Glutamatergic neuron (in vitro differentiated cells): ENCODE results near the gene PSPN. TPM values are rescaled to one million over a fixed set of nuclear protein-coding genes. Genes with fewer than 3 reads are reported as not detected.

Experiments
- DNase-seq: peaks from one replicate; pipeline ENCODE4 v3.0.0; 2022
- H3K27ac Mint-ChIP-seq: one replicate; pipeline ENCODE4 v1.8.0; 2020; ENCODE audit warnings: mild to moderate bottlenecking, mixed read lengths, inconsistent platforms; ENCODE audit not compliant: unreplicated experiment
- H3K27me3 Mint-ChIP-seq: one replicate; pipeline ENCODE4 v1.8.0; 2020; ENCODE audit warnings: mild to moderate bottlenecking, moderate library complexity, mixed read lengths, inconsistent platforms; ENCODE audit not compliant: unreplicated experiment
- H3K36me3 Mint-ChIP-seq: one replicate; pipeline ENCODE4 v1.8.0; 2020; ENCODE audit warnings: mild to moderate bottlenecking, mixed read lengths, inconsistent platforms; ENCODE audit not compliant: unreplicated experiment
- H3K4me1 Mint-ChIP-seq: one replicate; pipeline ENCODE4 v1.8.0; 2020; ENCODE audit warnings: mild to moderate bottlenecking, low read depth, mixed read lengths, inconsistent platforms; ENCODE audit not compliant: unreplicated experiment
- H3K4me3 Mint-ChIP-seq: one replicate; pipeline ENCODE4 v1.8.0; 2020; ENCODE audit warnings: mild to moderate bottlenecking, mixed read lengths, inconsistent platforms; ENCODE audit not compliant: unreplicated experiment
- H3K9me3 Mint-ChIP-seq: one replicate; pipeline ENCODE4 v1.8.0; 2020; ENCODE audit warnings: mild to moderate bottlenecking, moderate library complexity, mixed read lengths, inconsistent platforms; ENCODE audit not compliant: unreplicated experiment
- long read RNA-seq: library from polyadenylated mRNA; unstranded; transcript quantifications from one replicate; pipeline ENCODE4 v2.0.0, GENCODE V29; 2020; ENCODE audit not compliant: unreplicated experiment
- total RNA-seq: library from RNA; stranded (reverse); fragmentation: NEBNext Ultra II Directional; extraction: Animal tissue kit (Norgen Biotek cat#: 25700); gene quantifications from one replicate; pipeline ENCODE4 v1.2.1, GENCODE V29; 2021; ENCODE audit not compliant: unreplicated experiment
- TF ChIP-seq, protein P1 (sequence below): fragments of 200-600 bp; sonication (generic); IDR thresholded peaks from one replicate; pipeline ENCODE4 v1.5.0; 2021; ENCODE audit not compliant: partially characterized antibody, unreplicated experiment

PSPN gene, protein sequence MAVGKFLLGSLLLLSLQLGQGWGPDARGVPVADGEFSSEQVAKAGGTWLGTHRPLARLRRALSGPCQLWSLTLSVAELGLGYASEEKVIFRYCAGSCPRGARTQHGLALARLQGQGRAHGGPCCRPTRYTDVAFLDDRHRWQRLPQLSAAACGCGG
- 2.3 TPM for total RNA-seq
- long read RNA-seq, partial matches to known transcripts: 0 of 1 reads
- long read RNA-seq, other reads (novel, unspliced or antisense): 0 of 1 reads

DNA sequence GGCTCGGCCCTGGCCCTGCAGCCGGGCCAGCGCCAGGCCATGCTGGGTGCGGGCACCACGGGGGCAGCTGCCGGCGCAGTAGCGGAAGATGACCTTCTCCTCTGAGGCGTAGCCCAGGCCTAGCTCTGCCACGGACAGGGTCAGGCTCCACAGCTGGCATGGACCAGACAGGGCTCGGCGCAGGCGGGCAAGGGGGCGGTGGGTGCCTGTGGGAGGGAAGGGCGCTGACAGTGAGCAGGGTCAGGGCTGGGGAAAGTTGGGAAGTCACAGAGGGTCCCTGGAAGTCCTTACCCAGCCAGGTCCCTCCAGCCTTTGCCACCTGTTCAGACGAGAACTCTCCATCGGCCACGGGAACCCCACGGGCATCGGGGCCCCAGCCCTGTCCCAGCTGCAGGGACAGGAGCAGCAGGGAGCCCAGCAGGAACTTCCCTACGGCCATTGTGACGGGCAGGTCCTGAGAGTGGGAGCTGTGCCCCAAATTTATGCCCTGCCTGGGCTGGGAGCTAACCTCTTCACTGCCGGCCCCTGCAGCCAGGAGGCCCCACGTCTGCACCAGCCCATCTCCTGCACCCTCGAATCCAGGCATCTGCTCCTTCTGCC, at the start of gene PSPN:
Gene PSPN (minus strand): TSS at position 523 of the 600 bp plus-strand sequence. CDS start 84 bp downstream, at position 439.
- no peak within 1 kb of the TSS for H3K27ac Mint-ChIP-seq

DNA sequence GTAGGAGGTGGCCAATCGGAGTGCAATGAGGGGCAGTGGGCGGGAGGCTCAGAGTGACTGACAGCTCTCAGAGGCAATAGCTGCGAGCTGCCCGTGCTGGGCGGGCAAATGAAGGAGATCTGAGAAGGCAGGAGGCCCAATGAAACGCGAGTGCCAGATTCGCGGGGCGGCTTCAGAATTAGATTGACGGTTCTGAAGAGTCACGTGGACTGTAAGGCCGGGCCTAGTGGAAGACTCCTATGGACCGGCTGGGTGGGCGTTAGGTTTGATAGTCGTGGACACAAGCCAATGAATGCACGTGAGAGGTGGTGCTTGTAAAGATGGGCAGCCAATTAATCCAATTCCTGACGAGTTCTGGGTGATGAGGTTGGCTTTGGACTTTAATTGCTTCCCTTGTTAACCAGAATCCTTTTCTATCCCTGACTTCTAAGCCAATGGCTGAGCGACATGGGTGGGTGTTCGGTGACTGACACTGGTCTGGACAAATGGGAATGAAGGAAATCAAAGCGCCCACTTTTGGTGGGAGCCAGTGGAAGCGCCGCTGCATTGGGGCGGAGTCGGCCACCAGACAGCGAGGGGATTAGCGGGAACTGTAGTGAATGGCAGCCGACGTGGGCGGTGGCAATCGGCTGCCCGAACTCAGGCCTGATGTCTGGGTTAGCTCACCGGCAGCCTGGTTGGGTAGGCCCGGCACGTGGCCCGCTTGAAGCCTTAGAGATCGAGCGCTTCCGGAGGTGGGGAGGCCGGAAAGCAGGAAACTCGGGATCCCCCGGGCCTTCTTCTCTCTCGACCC, 49.4 kb upstream of the PSPN start:
- Mint-ChIP-seq H3K9me3 (peaks cover 12% of the 10 kb centered on the region), H3K4me3 (peak overlapping the region; percentile 79), H3K27me3 (peaks cover 11% of the 10 kb centered on the region), H3K4me1 (peaks cover 17% of the 10 kb centered on the region), H3K36me3 (no peaks in the 10 kb centered on the region), H3K27ac (peak overlapping the region; percentile 90)
- TF ChIP-seq, protein P1, sequence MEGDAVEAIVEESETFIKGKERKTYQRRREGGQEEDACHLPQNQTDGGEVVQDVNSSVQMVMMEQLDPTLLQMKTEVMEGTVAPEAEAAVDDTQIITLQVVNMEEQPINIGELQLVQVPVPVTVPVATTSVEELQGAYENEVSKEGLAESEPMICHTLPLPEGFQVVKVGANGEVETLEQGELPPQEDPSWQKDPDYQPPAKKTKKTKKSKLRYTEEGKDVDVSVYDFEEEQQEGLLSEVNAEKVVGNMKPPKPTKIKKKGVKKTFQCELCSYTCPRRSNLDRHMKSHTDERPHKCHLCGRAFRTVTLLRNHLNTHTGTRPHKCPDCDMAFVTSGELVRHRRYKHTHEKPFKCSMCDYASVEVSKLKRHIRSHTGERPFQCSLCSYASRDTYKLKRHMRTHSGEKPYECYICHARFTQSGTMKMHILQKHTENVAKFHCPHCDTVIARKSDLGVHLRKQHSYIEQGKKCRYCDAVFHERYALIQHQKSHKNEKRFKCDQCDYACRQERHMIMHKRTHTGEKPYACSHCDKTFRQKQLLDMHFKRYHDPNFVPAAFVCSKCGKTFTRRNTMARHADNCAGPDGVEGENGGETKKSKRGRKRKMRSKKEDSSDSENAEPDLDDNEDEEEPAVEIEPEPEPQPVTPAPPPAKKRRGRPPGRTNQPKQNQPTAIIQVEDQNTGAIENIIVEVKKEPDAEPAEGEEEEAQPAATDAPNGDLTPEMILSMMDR: no peak
- DNase-seq: peak; percentile 98

More for the DNA sequence above, at the start of gene PSPN:
- DNase-seq: no peak
- Mint-ChIP-seq H3K27me3 (peaks cover 3% of the 10 kb centered on the region), H3K9me3 (peaks cover 9% of the 10 kb centered on the region), H3K4me3 (no peak within 1 kb of the TSS), H3K36me3 (peaks cover 6% of the 10 kb centered on the region), H3K4me1 (peaks cover 2% of the 10 kb centered on the region)
- TF ChIP-seq, protein P1: no peak

DNA sequence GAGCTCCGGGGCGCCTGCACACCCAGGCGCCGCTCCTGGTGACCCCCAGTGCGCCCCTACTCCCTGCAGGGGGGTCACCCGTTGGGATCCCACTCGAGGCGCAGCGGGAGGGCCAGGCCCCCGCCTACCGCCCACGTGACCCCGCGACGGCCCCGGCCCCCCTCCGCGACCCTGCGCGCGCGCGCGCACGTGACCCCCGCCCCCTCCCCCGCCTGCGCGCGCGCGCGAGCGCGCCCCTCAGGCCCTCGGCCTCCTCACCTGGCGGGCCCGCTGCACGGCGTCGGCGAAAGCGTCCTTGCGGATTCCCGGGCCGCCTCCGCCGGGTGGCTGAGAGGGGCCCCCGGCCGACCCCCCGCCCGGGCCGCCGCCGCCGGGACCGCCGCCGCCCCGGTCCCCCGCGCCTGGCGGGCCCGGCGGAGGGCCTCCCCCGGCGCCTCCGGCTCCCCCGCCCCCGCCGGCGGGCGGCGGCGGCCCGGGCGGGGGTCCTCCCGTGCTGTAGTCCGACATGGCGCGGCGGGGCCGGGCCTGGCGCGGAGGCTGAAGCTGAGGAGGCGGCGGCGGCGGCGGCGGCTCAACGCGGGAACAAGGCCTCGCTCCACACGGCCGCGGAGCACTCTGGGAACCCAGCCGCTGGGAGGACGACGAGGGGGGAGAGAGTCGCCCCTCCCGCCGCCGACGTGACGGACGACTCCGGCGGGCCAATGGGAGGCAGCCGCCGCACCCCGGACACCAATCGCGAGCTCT, 48.6 kb upstream of the PSPN start, which contains the start of gene KHSRP:
Gene KHSRP (minus strand): TSS at position 617 of the 744 bp plus-strand sequence. CDS start 110 bp downstream, at position 507.
- H3K4me1 Mint-ChIP-seq: peaks cover 17% of the 10 kb centered on the region
- H3K9me3 Mint-ChIP-seq: peaks cover 12% of the 10 kb centered on the region
- DNase-seq: peak; percentile 53
- H3K36me3 Mint-ChIP-seq: no peaks in the 10 kb centered on the region
- peak within 1 kb of the TSS; percentile 90 for H3K27ac Mint-ChIP-seq
- H3K27me3 Mint-ChIP-seq: peaks cover 11% of the 10 kb centered on the region
- TF ChIP-seq, protein P1: no peak
- H3K4me3 Mint-ChIP-seq: peak within 1 kb of the TSS; percentile 91

DNA sequence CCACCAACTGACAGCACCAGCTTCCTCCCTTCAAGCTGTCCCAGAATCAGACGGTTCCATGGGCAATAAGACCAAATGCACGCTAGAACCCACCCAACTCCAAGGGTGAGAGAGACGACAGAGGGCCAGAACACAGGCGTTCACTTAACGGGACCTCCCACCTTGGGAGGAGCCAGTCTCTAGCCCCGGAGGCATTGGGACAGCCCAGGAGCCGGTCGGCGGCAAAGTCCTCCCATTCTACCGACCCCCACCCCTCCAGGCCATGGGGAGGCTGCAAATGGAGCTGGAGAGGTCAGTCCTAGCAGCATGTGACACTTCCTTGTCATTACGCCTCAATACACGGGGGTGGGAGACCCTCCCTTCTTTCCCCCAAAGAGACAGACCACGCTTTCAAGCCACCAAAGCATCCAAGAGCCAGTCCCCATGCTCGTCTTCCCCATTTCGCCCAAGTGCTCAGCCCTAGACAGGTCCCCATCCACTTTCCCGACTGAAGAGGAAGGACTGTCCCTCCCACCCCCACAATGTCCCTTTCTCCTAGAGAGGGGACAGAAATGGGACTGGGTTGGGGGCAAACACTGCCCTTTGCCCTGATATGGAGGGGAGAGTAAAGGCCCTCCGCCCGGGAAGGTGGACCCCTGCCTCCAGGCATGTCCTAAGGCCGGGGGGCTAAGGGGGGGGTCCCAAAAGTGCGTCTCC, 47.9 kb upstream of the PSPN start:
- Mint-ChIP-seq H3K27ac (peak overlapping the region; percentile 71), H3K4me1 (peaks cover 17% of the 10 kb centered on the region), H3K9me3 (peaks cover 12% of the 10 kb centered on the region), H3K27me3 (peaks cover 11% of the 10 kb centered on the region), H3K4me3 (peak overlapping the region; percentile 91), H3K36me3 (no peaks in the 10 kb centered on the region)
- peak; percentile 73 for DNase-seq
- TF ChIP-seq, protein P1: no peak
